Esophagus muscularis mucosa (tissue), 4 donors: ENCODE results near the gene PRKAG2. TPM values are rescaled to one million over a fixed set of nuclear protein-coding genes. Genes with fewer than 3 reads are reported as not detected.

Source experiments
- DNase-seq: peaks from one replicate; pipeline ENCODE4 v3.0.0-alpha.2; 2017; ENCODE audit errors: extremely low spot score
- H3K27ac ChIP-seq, 4 donors: fragments of 200-600 bp; sonication (generic); replicated peaks in 1 of 4; 1 replicate in 3 of 4; 2 replicates in 1 of 4; pipeline ENCODE4 v1.5.1; 2016 to 2019; ENCODE audit warnings: mild to moderate bottlenecking in 1 of 4
- H3K27me3 ChIP-seq, 4 donors: fragments of 200-600 bp; sonication (generic); one replicate each; pipeline versions ENCODE4 v1.5.1 to v1.6.0; 2016 to 2019
- H3K36me3 ChIP-seq, 4 donors: fragments of 200-600 bp; sonication (generic); one replicate each; pipeline ENCODE4 v1.5.1; 2016 to 2019
- H3K4me1 ChIP-seq, 4 donors: fragments of 200-600 bp; sonication (generic); one replicate each; pipeline ENCODE4 v1.5.1; 2016 to 2019
- H3K4me3 ChIP-seq, 4 donors: fragments of 200-600 bp; sonication (generic); 1 replicate in 2 of 4; 2 replicates in 2 of 4; pipeline ENCODE4 v1.5.1; 2016 to 2019; ENCODE audit warnings: mild to moderate bottlenecking in 4 of 4, moderate library complexity in 1 of 4
- H3K9me3 ChIP-seq, 4 donors: fragments of 200-600 bp; sonication (generic); 1 replicate in 3 of 4; 2 replicates in 1 of 4; pipeline ENCODE4 v1.5.1; 2016 to 2019
- CTCF ChIP-seq, 3 experiments: fragments of 200-600 bp in 2 of 3; fragments of 450-650 bp in 1 of 3; sonication (generic) in 2 of 3; IDR thresholded peaks; one replicate each; pipeline ENCODE4 v1.5.1; 2017 to 2019; ENCODE audit warnings: antibody characterized with exemption in 3 of 3, mild to moderate bottlenecking in 2 of 3, moderate library complexity in 1 of 3
- EP300 ChIP-seq: sonication (generic); formaldehyde crosslinking; IDR thresholded peaks from one replicate; pipeline ENCODE4 v1.6.1; 2017; ENCODE audit warnings: antibody characterized with exemption
- POLR2A ChIP-seq: fragments of 450-650 bp; IDR thresholded peaks from one replicate; pipeline ENCODE4 v1.6.1; 2017; ENCODE audit warnings: antibody characterized with exemption, moderate library complexity, mild to moderate bottlenecking, low read depth
- POLR2AphosphoS5 ChIP-seq, 2 donors: sonication (generic); formaldehyde crosslinking; IDR thresholded peaks; one replicate each; pipeline ENCODE4 v1.6.1; 2017; ENCODE audit warnings: antibody characterized with exemption in 2 of 2
- WGBS: methylation state at CpG from one replicate; pipeline ENCODE4 v1.1.5; 2018; 5-methylcytosine and 5-hydroxymethylcytosine counted together
- intact Hi-C: fragments of 100-400 bp; cut with DNase I; formaldehyde crosslinking; loops from one replicate; pipeline ENCODE4 v1.15.1; 2023
- total RNA-seq, 4 donors: library from RNA; depleted of rRNA; stranded (reverse); fragments of >200 nt; gene quantifications; one replicate each; pipeline versions ENCODE4 v1.1.0 to v1.2.1, GENCODE V29; 2016

PRKAG2 gene
- total RNA-seq, 4 donors from 2014 or later: 51.3 to 97.2 (median 77.5) TPM

- Histone ChIP-seq H3K27ac (peak overlapping the region in 2 of 4 donors; percentile 59 to 63), H3K9me3 (no peaks in the 10 kb centered on the region)
- TF ChIP-seq POLR2AphosphoS5 (IDR thresholded peaks at IDR 0.05): no peak
- no peak for TF ChIP-seq CTCF (IDR thresholded peaks at IDR 0.05)
- TF ChIP-seq EP300: no peak
- no peak for TF ChIP-seq POLR2A
Observed at GRCh38 chr7:151565541-151565940, 311.4 kb downstream of the PRKAG2 start.

GRCh38 chr7:151560243-151560642, 316.7 kb downstream of the PRKAG2 start:
- no peak for TF ChIP-seq POLR2A
- TF ChIP-seq POLR2AphosphoS5 (IDR thresholded peaks at IDR 0.05): no peak
- TF ChIP-seq EP300: no peak
- no peak for TF ChIP-seq CTCF (IDR thresholded peaks at IDR 0.05)
- H3K9me3 ChIP-seq: no peaks in the 10 kb centered on the region
- H3K27me3 ChIP-seq: no peaks in the 10 kb centered on the region
- no peaks in the 10 kb centered on the region for H3K4me1 ChIP-seq
- 92% methylated on average over 9 of the region's 9 CpGs for WGBS
- peaks cover 35 to 88% (median 78%) of the 10 kb centered on the region in 4 donors for H3K36me3 ChIP-seq
- H3K27ac ChIP-seq: no peak overlapping the region
- no peak overlapping the region for H3K4me3 ChIP-seq
- DNase-seq: no peak
- intact Hi-C loops: no loop called here

More at GRCh38 chr7:151565541-151565940, 311.4 kb downstream of the PRKAG2 start:
- WGBS: 86% methylated on average over 9 of the region's 9 CpGs
- no peak for DNase-seq
- Histone ChIP-seq H3K4me1 (peaks cover 5 to 24% (median 17%) of the 10 kb centered on the region in 4 donors), H3K36me3 (peaks cover 20 to 67% (median 55%) of the 10 kb centered on the region in 4 donors), H3K4me3 (no peak overlapping the region), H3K27me3 (no peaks in the 10 kb centered on the region)
- intact Hi-C loops: no loop called here

- Histone ChIP-seq H3K9me3 (no peaks in the 10 kb centered on the region), H3K4me1 (no peaks in the 10 kb centered on the region), H3K27me3 (no peaks in the 10 kb centered on the region), H3K27ac (no peak overlapping the region), H3K4me3 (no peak overlapping the region), H3K36me3 (peaks cover 35 to 85% (median 74%) of the 10 kb centered on the region in 4 donors)
- WGBS: 81% methylated on average over 5 of the region's 5 CpGs
- TF ChIP-seq CTCF (IDR thresholded peaks at IDR 0.05) (no peak), EP300 (no peak), POLR2AphosphoS5 (IDR thresholded peaks at IDR 0.05) (no peak), POLR2A (no peak)
- intact Hi-C loops: no loop called here
- no peak for DNase-seq
Observed at GRCh38 chr7:151559557-151560183, 317.2 kb downstream of the PRKAG2 start.

GRCh38 chr7:151558575-151558974, 318.3 kb downstream of the PRKAG2 start:
- no peaks in the 10 kb centered on the region for H3K9me3 ChIP-seq
- intact Hi-C loops: no loop called here
- TF ChIP-seq CTCF (IDR thresholded peaks at IDR 0.05): no peak
- no peak for TF ChIP-seq POLR2AphosphoS5 (IDR thresholded peaks at IDR 0.05)
- TF ChIP-seq POLR2A: no peak
- no peak for TF ChIP-seq EP300
- peaks cover 30 to 74% (median 63%) of the 10 kb centered on the region in 4 donors for H3K36me3 ChIP-seq
- H3K4me1 ChIP-seq: no peaks in the 10 kb centered on the region
- 77% methylated on average over 6 of the region's 6 CpGs for WGBS
- no peaks in the 10 kb centered on the region for H3K27me3 ChIP-seq
- H3K4me3 ChIP-seq: no peak overlapping the region
- H3K27ac ChIP-seq: peak overlapping the region in 1 of 4 donors; percentile 13
- no peak for DNase-seq

- H3K36me3 ChIP-seq: peaks cover 25 to 55% (median 47%) of the 10 kb centered on the region in 4 donors
- WGBS: 91% methylated on average over 12 of the region's 12 CpGs
- TF ChIP-seq EP300 (no peak), POLR2AphosphoS5 (IDR thresholded peaks at IDR 0.05) (no peak), CTCF (IDR thresholded peaks at IDR 0.05) (no peak), POLR2A (no peak)
- DNase-seq: no peak
- H3K27me3 ChIP-seq: no peaks in the 10 kb centered on the region
- intact Hi-C loops: no loop called here
- no peak overlapping the region for H3K27ac ChIP-seq
- H3K4me1 ChIP-seq: peaks cover 0 to 15% (median 10%) of the 10 kb centered on the region in 4 donors
- H3K4me3 ChIP-seq: no peak overlapping the region
- no peaks in the 10 kb centered on the region for H3K9me3 ChIP-seq
Observed at GRCh38 chr7:151556592-151556991, 320.3 kb downstream of the PRKAG2 start.
